ENCODE results near the gene RNF130.
A peak's percentile ranks its signal among the peaks of the same experiment; 100 is the strongest.
"Not testable (repeated sequence)": the region's sequence is repeated elsewhere in the genome, so short reads cannot be mapped to it uniquely, and the experiment has no call there.

RNF130 gene

DNA sequence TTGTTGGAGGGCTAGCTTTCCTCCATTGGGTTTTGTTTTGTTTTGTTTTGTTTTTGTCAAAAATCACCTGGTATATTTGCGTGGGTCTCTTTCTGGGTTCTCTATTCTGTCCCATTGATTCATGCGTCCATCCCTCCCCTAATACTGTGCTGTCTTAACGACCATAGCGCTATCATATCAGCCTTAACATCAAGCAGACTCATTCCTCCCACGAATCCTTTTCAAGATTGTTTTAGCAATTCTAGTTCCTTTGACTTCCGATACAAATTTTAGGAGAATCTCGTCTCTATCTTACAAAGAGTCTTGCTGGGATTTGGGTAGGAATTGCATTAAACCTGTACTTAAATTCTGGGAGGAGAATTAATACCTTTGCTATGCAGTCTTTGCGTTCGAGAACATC is 31.1 kb upstream of the RNF130 start:
- DNase-seq (ENCODE audit: low read depth) = no peak

DNA sequence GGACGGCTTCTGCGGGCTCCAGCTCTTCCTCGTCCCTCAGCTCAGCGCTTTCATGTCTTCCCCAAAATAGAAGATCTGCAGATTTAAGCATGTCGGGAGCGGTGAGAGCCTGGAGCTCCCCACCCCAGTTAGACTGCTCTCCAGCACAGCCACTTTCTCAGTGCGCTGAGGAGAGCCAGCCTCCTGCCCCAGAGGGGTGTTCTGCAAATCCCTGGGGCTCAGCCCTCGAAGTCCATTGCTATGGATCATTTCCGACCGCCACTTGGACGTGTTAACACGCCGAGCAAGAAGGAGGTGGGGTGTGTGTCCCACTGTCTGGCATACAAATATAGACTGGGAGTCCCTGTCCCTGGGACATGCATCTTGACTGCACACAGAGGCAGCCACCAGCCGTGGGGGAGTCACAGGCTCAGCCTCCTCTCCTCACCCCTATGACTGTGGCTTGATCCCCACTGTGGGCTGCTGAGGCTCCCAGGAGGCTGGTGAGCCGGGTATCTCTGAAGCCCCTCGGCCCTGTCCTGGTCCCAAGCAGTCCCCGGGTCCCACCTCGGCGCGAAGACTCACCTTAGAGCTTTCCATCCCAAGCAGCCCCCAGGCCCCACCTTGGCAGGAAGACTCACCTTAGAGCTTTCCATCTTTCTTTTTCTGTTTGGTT is 30.0 kb upstream of the RNF130 start:
- DNase-seq (ENCODE audit: low read depth) = no peak

DNA sequence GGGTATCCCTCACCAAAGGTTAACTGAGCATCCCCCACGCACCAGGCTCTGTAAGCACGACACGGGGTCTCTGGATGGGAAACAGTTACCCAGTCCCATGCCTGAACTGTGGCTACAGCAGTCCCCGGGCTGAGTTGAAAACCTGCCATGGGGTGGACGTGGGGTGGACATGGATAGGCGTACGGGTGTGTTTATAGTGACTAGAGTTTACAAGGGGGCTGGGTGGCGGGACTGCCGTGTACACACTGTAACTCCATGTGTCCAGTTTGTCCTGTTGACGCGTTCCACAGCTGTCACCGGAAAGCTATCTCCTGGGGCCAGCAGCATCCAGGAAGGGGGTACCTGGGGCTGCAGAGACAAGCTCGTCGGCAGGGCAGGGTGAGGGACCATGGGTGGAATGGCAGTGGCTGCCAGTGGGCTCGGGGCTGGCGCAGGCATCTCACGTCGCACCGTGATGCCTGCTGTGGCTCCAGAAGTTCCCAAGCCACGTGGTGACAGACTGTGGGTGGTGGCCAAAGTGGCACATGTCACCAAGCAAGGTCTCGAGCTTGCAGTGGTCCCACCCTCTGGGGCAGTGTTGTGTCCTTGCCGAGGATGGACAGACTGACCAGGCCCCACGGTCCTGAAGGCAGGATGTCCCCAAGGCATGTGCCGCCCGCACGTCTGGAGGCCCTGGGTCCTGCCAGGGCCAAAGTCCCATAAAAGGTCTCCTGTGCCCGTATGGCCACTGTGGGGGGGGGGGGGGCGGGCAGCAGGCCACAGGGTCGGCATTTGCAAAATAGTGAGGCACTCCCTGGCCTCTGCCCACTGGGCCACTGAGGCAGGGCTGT is 29.3 kb upstream of the RNF130 start:
- DNase-seq (ENCODE audit: low read depth) = no peak

DNA sequence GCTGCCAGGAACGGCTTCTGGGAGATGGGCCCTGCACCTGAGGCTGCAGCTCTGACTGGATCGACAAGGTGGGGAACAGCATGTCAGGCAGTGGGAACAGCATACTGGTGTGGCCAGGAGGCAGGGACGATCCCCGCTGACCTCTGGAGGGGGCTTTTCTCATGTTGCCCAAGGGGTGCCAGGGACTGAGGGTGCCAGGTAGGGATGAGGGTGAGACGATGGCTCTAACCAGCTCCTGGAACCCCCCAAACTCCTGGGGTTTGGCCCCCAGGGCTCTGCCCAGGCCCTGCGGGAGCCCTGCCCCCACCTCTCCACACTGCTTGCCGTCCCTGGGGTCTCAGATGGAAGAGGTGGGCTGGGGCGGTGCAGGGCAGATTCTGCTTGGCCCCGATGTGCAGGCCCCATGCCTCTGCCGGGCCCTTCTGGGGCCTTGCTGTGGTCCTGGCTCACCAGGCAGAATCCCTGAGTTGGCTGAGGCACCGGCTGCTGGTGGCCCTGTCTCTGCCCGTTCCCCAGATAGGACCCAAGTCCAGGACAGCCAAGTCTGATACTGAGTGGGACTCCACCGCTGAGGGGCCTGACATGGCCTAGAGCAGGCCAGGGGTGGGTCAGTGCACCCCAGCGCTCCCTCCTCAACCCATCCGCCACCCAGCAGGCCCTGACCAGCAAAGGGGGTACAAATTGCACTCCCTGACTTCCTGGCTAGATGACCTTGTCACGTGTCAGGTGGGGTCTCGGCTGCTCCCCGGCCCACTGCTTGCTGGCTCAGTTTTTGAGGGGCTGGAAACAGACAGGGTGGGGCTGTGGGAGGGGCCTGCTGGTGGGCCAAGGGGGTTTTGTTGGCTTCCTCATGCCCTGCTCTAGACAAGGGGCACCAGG is 28.4 kb upstream of the RNF130 start:
- no peak for DNase-seq (ENCODE audit: low read depth)

DNA sequence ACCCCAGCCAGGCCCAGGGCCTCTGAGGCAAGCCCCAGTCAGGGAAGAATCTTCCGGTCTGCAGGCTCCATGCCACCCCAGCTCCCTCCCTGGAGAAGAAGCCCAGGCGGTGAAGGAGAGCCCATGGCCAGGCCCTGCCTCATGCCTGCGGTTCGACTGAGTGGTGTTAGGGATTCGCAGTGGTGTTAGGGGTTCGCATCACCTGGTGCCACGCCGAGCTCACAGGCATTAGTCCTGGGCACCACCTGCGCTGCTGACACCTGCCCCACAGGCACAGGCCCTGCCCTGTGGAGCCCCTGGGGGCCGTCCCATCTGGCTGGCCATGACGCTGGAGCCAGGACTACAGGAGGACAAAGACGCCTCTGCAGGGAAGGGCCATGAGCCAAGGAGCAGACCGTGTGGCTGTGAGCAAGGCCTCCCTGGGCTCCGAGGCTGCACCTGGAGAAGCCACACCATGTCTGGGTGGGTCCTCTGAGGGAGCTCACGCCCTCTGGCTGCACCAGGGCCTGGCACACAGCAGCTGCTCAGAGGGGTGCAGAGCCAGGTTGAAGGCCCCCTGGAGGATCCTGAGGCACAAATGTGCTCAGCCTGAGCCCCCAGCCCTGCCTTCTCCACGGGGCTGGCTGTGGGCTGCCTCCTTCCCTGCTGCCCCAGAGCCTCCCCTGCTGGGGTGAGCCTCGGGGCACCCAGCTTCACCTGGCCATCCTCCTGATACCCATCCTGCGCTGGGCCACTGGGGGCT is 27.6 kb upstream of the RNF130 start:
- DNase-seq (ENCODE audit: low read depth) = no peak

DNA sequence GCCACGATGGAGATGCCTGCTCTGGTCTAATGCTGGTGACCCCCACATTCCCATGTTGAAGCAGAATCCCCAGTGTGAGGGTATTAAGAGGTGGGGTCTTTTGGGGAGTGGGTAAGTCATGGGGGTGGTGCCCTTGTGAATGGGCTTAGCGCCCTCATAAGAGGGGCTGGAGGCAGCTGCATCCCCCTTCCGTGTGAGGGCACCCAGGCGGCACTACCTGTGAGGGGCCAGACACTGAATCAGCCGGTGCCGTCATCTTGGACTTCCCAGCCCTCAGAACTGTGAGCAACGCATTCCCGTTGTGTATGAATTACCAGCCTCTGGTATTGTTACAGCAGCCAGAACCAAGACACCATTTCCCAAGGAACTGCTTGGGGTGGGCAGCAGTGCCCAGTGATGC is 27.0 kb upstream of the RNF130 start:
- DNase-seq (ENCODE audit: low read depth) = no peak

DNA sequence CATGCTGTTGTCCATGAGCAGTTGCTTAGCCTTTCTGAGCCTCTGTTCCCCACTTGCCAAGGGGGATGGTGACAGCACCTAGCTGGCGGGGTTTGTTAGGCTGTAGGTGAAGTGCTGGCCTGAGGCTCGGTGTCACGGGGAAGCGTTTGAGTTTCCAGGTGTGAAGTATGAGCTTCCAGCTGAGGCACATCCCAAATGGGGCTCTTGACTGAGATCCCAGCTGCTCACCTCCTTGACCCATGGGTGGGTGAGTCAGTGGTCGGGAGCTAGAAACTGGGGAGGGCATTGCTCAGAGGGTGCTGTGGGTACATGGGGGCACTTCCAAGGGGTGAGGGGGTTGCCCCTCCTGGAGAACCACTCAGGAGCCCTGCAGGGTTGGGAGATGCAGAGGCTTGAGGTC is 26.4 kb upstream of the RNF130 start:
- no peak for DNase-seq (ENCODE audit: low read depth)

DNA sequence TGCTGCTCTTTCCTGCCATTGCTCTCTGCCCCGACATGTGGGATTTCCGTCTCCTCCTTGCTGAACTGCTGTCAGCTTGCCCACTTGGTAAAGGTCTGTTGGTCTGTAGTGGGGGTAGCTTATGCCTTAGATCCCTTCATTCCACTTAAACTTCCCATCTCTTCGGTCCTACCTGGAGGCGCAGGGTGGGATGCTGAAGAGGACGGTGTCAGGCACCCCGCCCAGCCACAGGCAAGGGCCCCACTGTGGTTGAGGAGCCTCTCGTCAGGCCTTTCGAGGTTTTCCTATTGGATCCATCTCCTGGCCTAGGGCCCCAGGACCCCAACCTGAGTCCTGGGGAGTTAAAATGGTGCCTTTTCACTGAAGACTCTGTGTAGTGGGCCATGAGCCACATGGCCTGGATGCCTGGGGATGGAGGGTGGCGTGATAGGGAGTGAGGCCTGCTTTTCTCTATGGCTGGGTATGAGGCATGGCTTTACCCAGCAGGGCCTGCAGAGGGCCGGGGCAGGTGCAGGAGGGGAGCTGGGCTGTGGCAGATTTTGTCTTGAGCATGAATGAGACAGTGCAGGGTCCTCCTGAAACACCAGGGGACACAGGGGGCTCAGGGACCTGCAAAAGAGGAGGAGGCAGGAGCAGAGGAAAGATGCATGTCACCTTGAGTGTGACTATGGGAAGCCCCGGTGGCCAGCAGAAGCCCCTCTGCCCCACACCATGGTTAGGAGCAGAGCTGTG is 25.8 kb upstream of the RNF130 start:
- DNase-seq (ENCODE audit: low read depth) = no peak

DNA sequence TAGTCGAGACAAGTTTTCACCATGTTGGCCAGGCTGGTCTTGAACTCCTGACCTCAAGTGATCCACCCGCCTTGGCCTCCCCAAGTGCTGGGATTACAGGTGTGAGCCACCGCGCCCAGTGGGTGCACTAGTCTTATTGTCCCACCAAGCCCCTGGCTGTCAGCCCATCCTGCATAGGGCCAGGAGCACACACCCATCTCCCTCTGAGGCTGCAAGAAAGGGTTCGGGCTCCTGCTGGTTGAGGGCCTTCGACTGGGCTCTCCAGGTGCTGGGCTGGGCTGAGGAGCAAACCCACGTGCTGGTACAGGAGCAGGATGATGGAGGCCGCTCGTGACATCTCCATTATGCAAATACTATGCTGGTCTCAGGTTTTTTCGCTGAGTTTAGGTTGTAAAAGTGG is 25.1 kb upstream of the RNF130 start:
- DNase-seq (ENCODE audit: low read depth) = no peak

DNA sequence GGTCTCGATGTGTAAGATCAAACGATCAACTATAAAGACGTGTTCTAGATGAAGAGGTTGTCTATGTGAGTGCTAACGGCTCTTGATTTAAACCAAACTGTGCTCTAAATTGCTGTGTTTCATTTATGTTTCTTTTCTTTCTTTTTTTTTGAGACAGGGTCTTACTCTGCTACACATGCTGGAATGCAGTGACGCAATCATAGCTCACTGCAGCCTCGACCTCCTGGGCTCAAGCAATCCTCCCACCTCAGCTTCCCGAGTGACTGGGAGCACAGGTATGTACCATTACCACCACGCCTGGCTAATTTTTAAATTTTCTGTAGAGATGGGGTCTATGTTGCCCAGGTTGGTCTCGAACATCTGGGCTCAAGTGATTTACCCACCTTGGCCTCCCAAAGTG is 24.0 kb upstream of the RNF130 start:
- DNase-seq (ENCODE audit: low read depth) = no peak

DNA sequence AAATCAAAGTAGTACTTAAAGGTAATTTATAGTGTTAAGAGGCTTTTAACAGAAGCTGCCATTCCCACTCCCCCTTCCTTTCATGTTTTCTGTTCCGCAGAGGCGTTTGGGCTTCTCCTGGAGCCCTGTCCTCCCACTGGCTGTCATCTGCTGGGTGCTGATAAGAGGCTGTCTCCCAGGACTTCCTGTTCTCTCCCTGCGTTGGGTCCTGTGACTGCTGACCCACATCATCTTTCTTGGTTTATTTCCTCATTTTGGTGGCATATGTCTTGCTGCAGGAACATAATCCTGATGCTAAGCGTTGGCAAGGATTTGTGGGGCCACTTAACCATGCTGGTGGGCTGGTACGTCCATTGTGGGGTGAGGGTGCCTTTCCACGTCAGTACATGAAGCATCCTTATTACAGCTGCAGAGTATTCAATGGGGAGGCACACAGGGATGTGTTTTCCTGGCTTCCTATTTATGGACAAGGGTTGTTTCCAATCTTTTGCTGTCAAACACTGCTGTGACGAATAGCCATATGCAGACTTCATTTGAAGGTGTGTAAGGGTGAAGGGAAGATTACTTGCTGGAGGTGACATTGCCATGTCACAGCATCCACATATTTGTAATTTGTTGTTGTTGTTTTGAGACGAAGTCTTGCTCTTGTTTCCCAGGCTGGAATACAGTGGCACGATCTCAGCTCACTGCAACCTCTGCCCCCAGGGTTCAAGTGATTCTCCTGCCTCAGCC is 22.3 kb upstream of the RNF130 start:
- DNase-seq (ENCODE audit: low read depth) = no peak

DNA sequence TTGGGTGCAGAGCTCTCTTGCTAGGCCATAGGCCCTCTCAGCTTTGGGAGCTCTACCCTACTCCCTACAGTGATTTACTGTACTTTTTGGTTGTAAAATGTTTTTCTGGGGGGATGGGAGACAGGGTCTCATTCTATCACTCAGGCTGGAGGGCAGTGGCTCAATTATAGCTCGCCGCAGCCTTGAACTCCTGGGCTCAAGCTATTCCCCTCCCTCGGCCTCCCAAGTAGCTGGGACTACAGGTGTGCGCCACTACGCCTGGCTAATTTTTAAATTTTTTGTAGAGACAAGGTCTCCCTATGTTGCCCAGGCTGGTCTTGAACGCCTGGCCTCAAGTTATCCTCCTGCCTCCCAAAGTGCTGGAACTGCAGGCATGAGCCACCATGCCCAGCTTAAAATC is 21.7 kb upstream of the RNF130 start:
- DNase-seq (ENCODE audit: low read depth) = no peak

DNA sequence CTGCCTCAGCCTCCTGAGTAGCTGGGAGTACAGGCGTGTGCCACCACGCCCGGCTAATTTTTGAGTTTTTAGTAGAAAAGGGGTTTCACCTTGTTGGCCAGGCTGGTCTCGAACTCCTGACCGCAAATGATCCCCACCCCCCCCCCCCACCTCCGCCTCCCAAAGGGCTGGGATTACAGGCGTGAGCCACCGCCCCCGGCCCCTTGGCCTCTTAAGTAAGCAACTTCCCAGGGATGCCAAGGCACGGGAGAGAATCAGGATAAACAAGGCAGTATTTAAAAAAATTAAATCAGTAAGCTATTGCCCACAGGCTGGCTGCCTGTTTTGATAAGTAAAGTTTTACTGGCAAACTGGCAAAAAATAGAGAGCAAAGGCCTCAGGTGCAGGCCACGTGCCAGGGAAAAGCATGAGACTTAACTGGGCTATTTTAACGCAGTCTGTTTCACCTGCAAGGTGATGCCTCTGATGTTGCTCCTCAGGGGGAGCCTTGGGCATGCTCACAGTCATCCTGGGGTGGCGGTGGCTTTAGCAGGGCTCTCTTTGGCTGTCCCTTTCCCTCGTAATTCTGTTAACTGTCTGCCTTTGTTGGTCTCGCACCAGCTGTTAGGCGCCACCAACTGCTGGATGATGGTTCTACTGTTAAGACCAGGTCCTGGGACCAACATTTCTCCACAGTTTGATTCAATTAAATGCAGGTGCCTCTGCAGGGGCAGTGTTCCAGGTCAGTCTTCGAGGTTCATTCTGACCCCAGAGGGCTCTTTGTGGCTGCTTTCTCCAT is 19.4 kb upstream of the RNF130 start:
- DNase-seq (ENCODE audit: low read depth) = no peak

DNA sequence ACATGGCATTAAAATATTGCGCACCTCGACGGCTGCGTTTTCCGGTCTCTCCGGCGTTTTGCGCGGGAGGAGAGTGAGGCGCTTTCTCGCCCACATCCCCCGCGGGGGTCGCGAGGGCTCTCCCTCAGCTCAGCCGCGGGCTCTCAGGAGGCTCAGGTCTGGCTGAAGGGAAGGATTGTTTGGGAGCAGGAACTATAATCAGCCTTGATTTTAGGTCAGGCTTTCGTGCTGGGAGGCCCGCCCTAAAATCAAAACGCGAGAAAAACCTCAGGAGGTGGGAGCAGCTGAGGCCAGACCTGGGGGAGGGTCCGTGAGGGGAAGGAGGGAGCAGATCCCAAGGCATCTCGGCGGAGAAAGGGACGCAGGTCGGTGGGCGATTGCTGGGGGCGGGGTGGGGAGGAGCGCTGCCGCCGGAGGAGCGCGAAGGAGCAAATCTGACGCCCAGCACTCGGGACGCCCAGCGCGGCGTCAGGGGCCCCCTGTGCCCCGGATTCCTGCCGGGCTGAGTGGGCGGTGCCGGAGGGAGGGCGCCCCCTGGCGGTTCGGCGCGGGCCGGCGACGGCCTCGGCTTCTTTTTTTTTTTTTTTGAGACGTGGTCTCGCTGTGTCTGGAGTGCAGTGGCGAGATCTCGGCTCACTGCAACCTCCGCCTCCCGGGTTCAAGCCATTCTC is 18.7 kb upstream of the RNF130 start:
- DNase-seq (ENCODE audit: low read depth) = peak; percentile 68

DNA sequence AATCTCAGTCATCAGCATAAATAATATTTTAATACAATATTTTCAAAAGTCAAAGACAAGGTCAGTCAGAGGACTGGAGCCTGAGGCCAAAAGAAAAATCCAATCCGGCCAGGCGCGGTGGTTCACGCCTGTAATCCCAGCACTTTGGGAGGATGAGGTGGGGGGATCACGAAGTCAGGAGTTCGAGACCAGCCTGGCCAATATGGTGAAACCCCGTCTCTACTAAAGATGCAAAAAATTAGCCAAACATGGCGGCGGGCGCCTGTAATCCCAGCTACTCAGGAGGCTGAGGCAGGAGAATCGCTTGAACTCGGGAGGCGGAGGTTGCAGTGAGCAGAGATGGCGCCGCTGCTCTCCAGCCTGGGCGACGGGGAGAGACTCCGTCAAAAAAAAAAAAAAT is 18.1 kb upstream of the RNF130 start:
- not testable (repeated sequence) for DNase-seq (ENCODE audit: low read depth)

DNA sequence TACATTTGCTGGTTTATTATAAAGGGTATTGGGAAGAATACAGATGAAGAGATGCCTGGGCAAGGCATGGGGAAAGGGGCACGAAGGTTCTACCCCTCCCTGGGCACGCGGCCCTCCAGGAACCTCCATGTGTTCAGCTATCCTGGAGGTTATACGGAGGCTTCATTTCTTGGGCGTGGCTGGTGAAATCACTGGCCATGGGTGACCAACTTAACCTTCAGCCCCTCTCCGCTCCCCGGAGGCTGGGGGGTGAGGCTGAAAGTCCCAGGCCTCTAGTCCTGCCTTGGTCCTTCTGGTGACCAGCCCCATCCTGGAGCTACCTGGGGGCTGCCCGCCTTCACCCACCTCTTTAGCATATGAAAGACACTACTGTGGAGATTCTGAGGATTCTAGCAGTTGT is 17.0 kb upstream of the RNF130 start:
- DNase-seq (ENCODE audit: low read depth) = no peak

DNA sequence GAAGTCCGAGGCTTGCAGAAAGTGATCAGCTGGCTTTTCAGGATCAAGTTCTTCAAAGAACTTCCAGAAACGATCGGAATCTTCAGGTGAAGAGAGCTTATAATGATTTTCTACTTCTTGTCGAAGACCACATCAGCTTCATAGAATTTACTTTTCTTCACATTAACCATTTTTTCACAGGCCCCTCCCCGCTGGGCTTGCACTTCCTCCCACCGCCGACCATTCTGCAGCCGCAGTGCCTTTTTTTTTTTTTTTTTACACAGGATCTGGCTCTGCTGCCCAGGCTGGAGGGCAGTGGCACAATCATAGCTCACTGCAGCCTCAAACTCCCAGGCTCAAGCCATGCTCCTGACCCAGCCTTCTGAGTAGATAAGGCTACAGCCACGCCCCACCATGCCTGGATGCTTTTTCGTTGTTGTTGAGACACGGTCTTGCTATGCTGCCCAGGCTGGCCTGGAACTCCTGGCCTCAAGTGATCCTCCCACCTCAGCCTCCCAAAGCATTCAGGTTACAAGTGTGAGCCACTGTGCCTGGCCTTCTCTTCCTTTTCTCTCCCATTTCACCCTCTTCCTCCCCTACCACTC is 15.3 kb upstream of the RNF130 start:
- DNase-seq (ENCODE audit: low read depth) = no peak

DNA sequence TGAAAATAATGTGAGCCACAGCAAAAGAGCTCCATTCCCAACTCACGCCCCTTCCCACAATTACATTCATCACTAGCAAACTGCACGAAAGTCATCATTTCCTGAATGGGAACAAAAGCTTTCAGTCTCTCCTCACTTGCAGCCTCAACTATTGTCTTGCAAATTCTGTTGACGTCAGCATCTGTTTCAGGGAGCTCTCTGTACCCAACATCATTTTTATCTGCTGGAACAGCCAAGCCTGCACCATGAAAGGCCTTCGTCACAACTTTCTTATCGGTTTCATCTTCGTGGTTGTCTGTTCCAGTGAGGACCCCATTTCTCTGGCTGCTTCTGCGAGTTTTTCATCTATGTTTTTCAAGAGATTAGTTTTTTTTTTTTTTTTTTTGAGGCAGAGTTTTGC is 14.3 kb upstream of the RNF130 start:
- no peak for DNase-seq (ENCODE audit: low read depth)

Measured in stimulated activated CD8-positive, alpha-beta memory T cell treated with anti-CD3 and anti-CD28 coated beads, Interleukin-12 subunit alpha, Interleukin-12 subunit beta, amount 100 ng/mL, for 4 hours (primary cell).